ENCODE data around the gene KIF26B.

DNA sequence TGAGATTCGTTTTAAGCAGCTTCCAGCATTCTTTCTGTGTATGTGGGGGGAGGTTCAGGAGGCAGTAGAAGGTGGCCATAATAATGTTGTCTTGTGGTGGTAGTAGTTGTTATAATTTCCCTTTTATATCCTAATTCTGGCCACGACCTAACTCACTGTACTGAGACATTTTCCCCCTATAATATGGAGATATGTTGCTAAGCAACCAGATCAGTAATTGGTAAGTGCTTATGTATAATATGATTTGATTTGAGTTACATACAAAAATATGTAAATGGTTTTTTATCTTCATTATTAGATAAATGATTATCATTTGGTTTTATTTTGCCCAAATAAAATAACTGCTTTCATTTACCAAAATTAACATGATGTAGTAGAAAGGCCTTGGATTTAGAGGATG is 376.2 kb downstream of the KIF26B start:
- TF ChIP-seq YY1 (IDR thresholded peaks at IDR 0.05; ENCODE audit: insufficient read depth, insufficient read length), result no peak
- TF ChIP-seq ZNF274 (IDR thresholded peaks at IDR 0.05; ENCODE audit: low read depth, low read length), result no peak

Measured in NT2/D1 (cell line).